Transverse colon (tissue), 4 donors: Measurements from ENCODE around the gene GPT2. TPM values are rescaled to one million over a fixed set of nuclear protein-coding genes. Genes with fewer than 3 reads are reported as not detected.

Source experiments
- DNase-seq: peaks from one replicate; pipeline ENCODE4 v3.0.0-alpha.2; 2019
- H3K27ac ChIP-seq, 4 donors: fragments of 200-600 bp; sonication (generic); 2 replicates each; pipeline ENCODE4 v1.5.1; 2016 to 2018; ENCODE audit warnings: inconsistent platforms in 4 of 4
- H3K27me3 ChIP-seq: fragments of 200-600 bp; sonication (generic); 2 replicates; pipeline ENCODE4 v1.5.1; 2017; ENCODE audit warnings: inconsistent platforms
- H3K36me3 ChIP-seq, 4 donors: fragments of 200-600 bp; sonication (generic); 2 replicates each; pipeline ENCODE4 v1.5.1; 2017 to 2019; ENCODE audit warnings: inconsistent platforms in 4 of 4
- H3K4me1 ChIP-seq, 4 donors: fragments of 200-600 bp; sonication (generic); 2 replicates each; pipeline ENCODE4 v1.5.1; 2017 to 2020; ENCODE audit warnings: inconsistent platforms in 4 of 4
- H3K4me3 ChIP-seq, 4 donors: fragments of 200-600 bp; sonication (generic); 1 replicate in 1 of 4; 2 replicates in 3 of 4; pipeline versions ENCODE4 v1.5.1 to v1.6.1; 2017 to 2019; ENCODE audit warnings: inconsistent platforms in 4 of 4
- H3K9me3 ChIP-seq, 2 donors: fragments of 200-600 bp; sonication (generic); 2 replicates each; pipeline ENCODE4 v1.5.1; 2017 to 2019; ENCODE audit warnings: inconsistent platforms in 2 of 2
- CTCF ChIP-seq, 5 experiments: fragments of 200-600 bp in 3 of 5; fragments of 450-650 bp in 2 of 5; sonication (generic) in 3 of 5; IDR thresholded peaks; 1 replicate in 2 of 5; 2 replicates in 3 of 5; pipeline ENCODE4 v1.5.1; 2016 to 2017; ENCODE audit warnings: antibody characterized with exemption in 5 of 5, inconsistent platforms in 3 of 5, mild to moderate bottlenecking in 2 of 5, moderate library complexity in 1 of 5
- EP300 ChIP-seq: sonication (generic); formaldehyde crosslinking; IDR thresholded peaks from one replicate; pipeline ENCODE4 v1.6.1; 2017; ENCODE audit warnings: antibody characterized with exemption, low read depth
- POLR2A ChIP-seq: fragments of 450-650 bp; IDR thresholded peaks from one replicate; pipeline ENCODE4 v1.6.1; 2016; ENCODE audit warnings: antibody characterized with exemption, mild to moderate bottlenecking, moderate library complexity
- POLR2AphosphoS5 ChIP-seq, 3 donors: sonication (generic); formaldehyde crosslinking; IDR thresholded peaks; one replicate each; pipeline ENCODE4 v1.6.1; 2016; ENCODE audit warnings: antibody characterized with exemption in 3 of 3
- WGBS, 2 donors: methylation state at CpG; one replicate each; pipeline ENCODE4 v1.1.5; 2018; ENCODE audit warnings: low coverage in 1 of 2; 5-methylcytosine and 5-hydroxymethylcytosine counted together
- in situ Hi-C, 4 donors: fragments of 200-750 bp; cut with MboI; loops; one replicate each; pipeline versions ENCODE4 v1.15.0 to v1.15.1; 2017; ENCODE audit warnings: low sequenced_read_pairs in 3 of 4, low pct_ligation_motif_present in 1 of 4, low pct_unique_long_range_greater_than_20kb in 1 of 4
- intact Hi-C: fragments of 100-400 bp; cut with DNase I; formaldehyde crosslinking; loops from one replicate; pipeline ENCODE4 v1.15.1; 2023; ENCODE audit warnings: low total_unique reads
- total RNA-seq, 4 donors: library from RNA; depleted of rRNA; stranded (reverse); fragments of >200 nt; gene quantifications; one replicate each; pipeline ENCODE4 v1.1.0, GENCODE V29; 2016

The GPT2 gene
- total RNA-seq, 4 donors from 2014 or later = 10.9 to 29.5 (median 16.9) TPM

DNA sequence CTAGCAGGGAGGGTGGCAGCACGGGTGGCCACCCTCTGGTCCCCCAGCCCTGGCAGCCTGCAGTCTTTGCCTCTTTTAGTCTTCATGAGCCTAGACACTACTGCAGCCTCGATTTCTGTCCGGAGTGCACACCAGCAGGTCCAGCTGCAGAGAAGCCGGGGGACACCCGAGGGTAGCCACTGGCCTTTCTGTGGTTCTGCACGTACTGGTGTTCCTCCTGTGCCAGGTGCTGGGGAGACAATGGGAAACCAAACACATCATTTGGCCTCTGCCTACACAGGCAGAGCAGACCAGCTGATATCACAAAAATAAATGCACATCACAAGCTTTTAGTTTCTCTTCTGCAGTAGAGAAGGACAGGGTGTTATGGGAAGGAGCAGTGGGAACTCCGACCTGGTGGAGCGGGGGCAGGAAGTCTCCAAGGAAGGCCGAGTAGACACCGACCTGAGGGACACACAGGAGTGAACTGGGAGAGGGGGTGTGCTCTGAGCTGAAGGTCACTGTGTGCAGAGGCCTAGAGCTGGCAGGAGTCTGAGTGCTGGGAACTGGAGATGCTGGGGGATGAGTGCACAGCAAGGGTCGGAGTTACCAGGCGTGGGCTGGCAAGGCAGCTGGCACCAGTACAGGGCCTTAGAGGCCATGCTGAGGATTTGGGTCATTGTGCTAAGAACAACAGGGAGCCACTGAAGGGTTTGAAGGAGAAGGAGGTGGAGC, 23.1 kb downstream of the GPT2 start:
- 70 to 92% methylated on average over 2 to 12 of the region's 12 CpGs for WGBS, 2 donors
- intact Hi-C loops = no loop called here
- in situ Hi-C loops = no loop called here
- H3K27ac ChIP-seq = no peak overlapping the region
- H3K4me1 ChIP-seq = peaks cover 0 to 20% (median 16%) of the 10 kb centered on the region in 4 donors
- no peaks in the 10 kb centered on the region for H3K36me3 ChIP-seq
- no peaks in the 10 kb centered on the region for H3K27me3 ChIP-seq
- no peak overlapping the region for H3K4me3 ChIP-seq
- H3K9me3 ChIP-seq = no peaks in the 10 kb centered on the region
- TF ChIP-seq POLR2AphosphoS5 (IDR thresholded peaks at IDR 0.05) (no peak), CTCF (IDR thresholded peaks at IDR 0.05) (no peak), EP300 (no peak), POLR2A (no peak)
- DNase-seq = no peak

GRCh38 chr16:46908540-46909372, 24.6 kb downstream of the GPT2 start:
- intact Hi-C loops (loop anchor here (2.0 kb wide), 1 partner anchor 56 kb away; no protein-coding TSS in a partner anchor), in situ Hi-C loops (no loop called here)
- Histone ChIP-seq H3K4me3 (no peak overlapping the region), H3K27me3 (no peaks in the 10 kb centered on the region), H3K36me3 (no peaks in the 10 kb centered on the region), H3K4me1 (peaks cover 0 to 10% (median 9%) of the 10 kb centered on the region in 4 donors), H3K9me3 (no peaks in the 10 kb centered on the region), H3K27ac (no peak overlapping the region)
- WGBS, 2 donors = 47 to 53% methylated on average over 3 to 6 of the region's 6 CpGs
- peak; percentile 47 for DNase-seq
- TF ChIP-seq POLR2AphosphoS5 (IDR thresholded peaks at IDR 0.05) (no peak), CTCF (IDR thresholded peaks at IDR 0.05) (peak; percentile 67 to 89 (median 81)), POLR2A (no peak)

DNA sequence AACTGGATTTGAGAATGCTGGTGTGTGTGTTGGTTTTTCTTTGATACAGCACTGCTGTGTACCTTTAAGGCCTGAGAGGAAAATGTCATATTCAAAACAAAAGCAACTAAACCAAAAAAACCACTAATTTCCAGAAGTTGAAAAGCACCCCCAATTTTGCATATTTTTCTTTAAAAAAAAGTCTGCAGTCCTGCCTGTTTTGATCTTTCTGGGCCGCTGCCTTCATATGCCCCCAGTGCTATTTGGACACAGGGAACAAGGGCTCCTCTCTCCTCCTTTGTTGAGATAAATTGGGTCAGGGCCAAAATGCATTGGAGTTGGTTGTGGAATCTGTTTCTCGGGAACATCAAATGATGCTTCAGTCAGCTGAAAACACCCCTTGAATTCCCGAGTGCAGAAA, 26.9 kb downstream of the GPT2 start:
- Histone ChIP-seq H3K4me1 (no peaks in the 10 kb centered on the region), H3K4me3 (no peak overlapping the region), H3K27ac (no peak overlapping the region), H3K36me3 (no peaks in the 10 kb centered on the region), H3K27me3 (no peaks in the 10 kb centered on the region), H3K9me3 (no peaks in the 10 kb centered on the region)
- WGBS, 2 donors = 56 to 57% methylated on average over 1 to 3 of the region's 3 CpGs
- TF ChIP-seq EP300 (no peak), POLR2A (no peak), CTCF (IDR thresholded peaks at IDR 0.05) (no peak), POLR2AphosphoS5 (IDR thresholded peaks at IDR 0.05) (no peak)
- intact Hi-C loops = no loop called here
- no peak for DNase-seq
- in situ Hi-C loops = loop anchor here in 3 of 4 donors (5.0 kb wide), 2 partner anchors 54 to 64 kb away; no protein-coding TSS in a partner anchor

DNA sequence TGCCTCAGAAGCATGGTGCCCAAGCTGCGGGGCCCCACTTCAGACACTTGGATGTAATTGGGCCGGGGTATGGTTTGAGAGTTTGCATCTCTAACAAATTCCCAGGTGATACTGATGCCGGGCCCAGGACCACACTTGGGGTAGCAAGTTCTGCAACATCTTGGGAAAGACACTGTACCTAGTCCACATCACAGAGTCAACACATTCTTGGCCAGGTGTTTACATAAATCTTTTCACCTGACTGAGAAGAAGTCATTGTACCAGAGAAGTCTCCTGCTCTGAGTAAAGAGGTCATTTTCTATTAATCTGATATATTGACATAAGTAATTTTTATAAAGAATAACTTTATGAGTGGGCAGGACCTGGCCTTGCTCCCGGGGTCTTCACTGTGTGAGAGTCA, 27.5 kb downstream of the GPT2 start:
- no peak overlapping the region for H3K4me3 ChIP-seq
- no peak overlapping the region for H3K27ac ChIP-seq
- no peaks in the 10 kb centered on the region for H3K9me3 ChIP-seq
- no peaks in the 10 kb centered on the region for H3K4me1 ChIP-seq
- no peaks in the 10 kb centered on the region for H3K27me3 ChIP-seq
- no peak for DNase-seq
- intact Hi-C loops (no loop called here), in situ Hi-C loops (loop anchor here in 3 of 4 donors (5.0 kb wide), 2 partner anchors 54 to 64 kb away; no protein-coding TSS in a partner anchor)
- no peak for TF ChIP-seq POLR2AphosphoS5 (IDR thresholded peaks at IDR 0.05)
- TF ChIP-seq CTCF (IDR thresholded peaks at IDR 0.05) = no peak
- WGBS, 2 donors = 85 to 90% methylated on average over 4 of the region's 4 CpGs
- H3K36me3 ChIP-seq = no peaks in the 10 kb centered on the region
